Tibial artery (tissue), 4 donors: ENCODE data around the gene RPL41.
A peak's percentile ranks its signal among the peaks of the same experiment; 100 is the strongest.
"Not testable (repeated sequence)": the region's sequence is repeated elsewhere in the genome, so short reads cannot be mapped to it uniquely, and the experiment has no call there.

ENCODE experiments used
- DNase-seq, 2 donors: peaks; one replicate each; pipeline ENCODE4 v3.0.0-alpha.2; 2019
- H3K27ac ChIP-seq, 2 donors: fragments of 200-600 bp; sonication (generic) in 1 of 2; 1 replicate in 1 of 2; 2 replicates in 1 of 2; pipeline ENCODE4 v1.5.1; 2018 to 2019; ENCODE audit warnings: mild to moderate bottlenecking in 1 of 2
- H3K27me3 ChIP-seq, 2 donors: fragments of 200-600 bp; sonication (generic) in 1 of 2; one replicate each; pipeline versions ENCODE4 v1.5.1 to v1.6.0; 2016 to 2019
- H3K36me3 ChIP-seq, 3 donors: fragments of 200-600 bp; sonication (generic) in 2 of 3; one replicate each; pipeline ENCODE4 v1.5.1; 2016 to 2019; ENCODE audit warnings: mild to moderate bottlenecking in 2 of 3
- H3K4me1 ChIP-seq, 4 donors: fragments of 200-600 bp; sonication (generic) in 2 of 4; 1 replicate in 3 of 4; 2 replicates in 1 of 4; pipeline ENCODE4 v1.5.1; 2016 to 2019
- H3K4me3 ChIP-seq, 2 donors: fragments of 200-600 bp; sonication (generic) in 1 of 2; 1 replicate in 1 of 2; 2 replicates in 1 of 2; pipeline ENCODE4 v1.5.1; 2018 to 2019; ENCODE audit warnings: mild to moderate bottlenecking in 2 of 2
- H3K9me3 ChIP-seq, 3 donors: fragments of 200-600 bp; sonication (generic) in 1 of 3; one replicate each; pipeline ENCODE4 v1.5.1; 2016 to 2019
- intact Hi-C: fragments of 100-400 bp; cut with DNase I; formaldehyde crosslinking; loops from one replicate; pipeline ENCODE4 v1.15.0; 2023; ENCODE audit warnings: low total_unique reads
- TF ChIP-seq, protein P1 (sequence below), 2 experiments: fragments of 200-600 bp in 1 of 2; fragments of 450-650 bp in 1 of 2; IDR thresholded peaks; one replicate each; pipeline ENCODE4 v1.5.1; 2017 to 2019; ENCODE audit warnings: antibody characterized with exemption in 2 of 2, mild to moderate bottlenecking in 1 of 2, moderate library complexity in 1 of 2

RPL41 gene

DNA sequence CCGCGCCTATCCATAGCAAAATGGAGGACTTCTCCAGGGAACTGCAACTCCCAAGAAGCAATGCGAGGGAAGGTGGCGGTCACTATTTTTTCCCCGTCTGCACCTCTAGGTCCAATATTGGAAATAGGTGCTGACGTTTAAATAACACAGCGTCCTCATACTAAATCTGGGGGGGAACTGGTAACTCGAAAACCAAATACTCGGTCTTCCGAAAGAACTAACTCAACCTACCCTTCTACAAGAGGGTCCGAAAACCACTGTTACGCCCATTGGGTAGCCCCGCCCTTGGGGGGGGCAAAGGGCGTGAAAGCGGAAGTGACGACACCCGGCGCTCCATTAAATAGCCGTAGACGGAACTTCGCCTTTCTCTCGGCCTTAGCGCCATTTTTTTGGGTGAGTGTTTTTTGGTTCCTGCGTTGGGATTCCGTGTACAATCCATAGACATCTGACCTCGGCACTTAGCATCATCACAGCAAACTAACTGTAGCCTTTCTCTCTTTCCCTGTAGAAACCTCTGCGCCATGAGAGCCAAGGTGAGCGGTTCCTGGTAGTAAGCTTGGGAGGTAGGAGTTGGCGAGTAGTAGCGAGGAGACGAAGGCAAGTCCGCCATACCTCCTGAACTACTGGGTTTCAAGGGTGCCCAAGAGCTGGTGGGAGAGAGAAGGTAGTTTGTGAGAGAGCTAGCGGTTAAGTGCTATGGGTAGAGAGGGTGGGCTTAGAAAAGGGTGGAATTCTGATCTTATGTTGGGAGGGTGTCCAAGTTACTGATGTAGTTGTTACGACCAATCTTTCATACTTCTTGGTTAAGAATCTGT, at the start of gene RPL41:
Gene RPL41 (plus strand): TSS at position 367 of the 815 bp plus-strand sequence.
- H3K27ac ChIP-seq = peak within 1 kb of the TSS; percentile 86 to 94
- DNase-seq = peak; percentile 93 to 95
- no peaks in the 10 kb centered on the region for H3K9me3 ChIP-seq
- H3K4me1 ChIP-seq = peaks cover 0 to 28% (median 23%) of the 10 kb centered on the region in 4 donors
- no peaks in the 10 kb centered on the region for H3K27me3 ChIP-seq
- peaks cover 29 to 39% (median 38%) of the 10 kb centered on the region in 3 donors for H3K36me3 ChIP-seq
- TF ChIP-seq, protein P1, sequence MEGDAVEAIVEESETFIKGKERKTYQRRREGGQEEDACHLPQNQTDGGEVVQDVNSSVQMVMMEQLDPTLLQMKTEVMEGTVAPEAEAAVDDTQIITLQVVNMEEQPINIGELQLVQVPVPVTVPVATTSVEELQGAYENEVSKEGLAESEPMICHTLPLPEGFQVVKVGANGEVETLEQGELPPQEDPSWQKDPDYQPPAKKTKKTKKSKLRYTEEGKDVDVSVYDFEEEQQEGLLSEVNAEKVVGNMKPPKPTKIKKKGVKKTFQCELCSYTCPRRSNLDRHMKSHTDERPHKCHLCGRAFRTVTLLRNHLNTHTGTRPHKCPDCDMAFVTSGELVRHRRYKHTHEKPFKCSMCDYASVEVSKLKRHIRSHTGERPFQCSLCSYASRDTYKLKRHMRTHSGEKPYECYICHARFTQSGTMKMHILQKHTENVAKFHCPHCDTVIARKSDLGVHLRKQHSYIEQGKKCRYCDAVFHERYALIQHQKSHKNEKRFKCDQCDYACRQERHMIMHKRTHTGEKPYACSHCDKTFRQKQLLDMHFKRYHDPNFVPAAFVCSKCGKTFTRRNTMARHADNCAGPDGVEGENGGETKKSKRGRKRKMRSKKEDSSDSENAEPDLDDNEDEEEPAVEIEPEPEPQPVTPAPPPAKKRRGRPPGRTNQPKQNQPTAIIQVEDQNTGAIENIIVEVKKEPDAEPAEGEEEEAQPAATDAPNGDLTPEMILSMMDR (IDR thresholded peaks at IDR 0.05) = peak in 1 of 2 experiments; percentile 19
- intact Hi-C loops = loop anchor here (5.0 kb wide), 1 partner anchor 351 kb away; the partner anchor contains the start of gene SPRYD4
- peak within 1 kb of the TSS; percentile 62 to 75 for H3K4me3 ChIP-seq

DNA sequence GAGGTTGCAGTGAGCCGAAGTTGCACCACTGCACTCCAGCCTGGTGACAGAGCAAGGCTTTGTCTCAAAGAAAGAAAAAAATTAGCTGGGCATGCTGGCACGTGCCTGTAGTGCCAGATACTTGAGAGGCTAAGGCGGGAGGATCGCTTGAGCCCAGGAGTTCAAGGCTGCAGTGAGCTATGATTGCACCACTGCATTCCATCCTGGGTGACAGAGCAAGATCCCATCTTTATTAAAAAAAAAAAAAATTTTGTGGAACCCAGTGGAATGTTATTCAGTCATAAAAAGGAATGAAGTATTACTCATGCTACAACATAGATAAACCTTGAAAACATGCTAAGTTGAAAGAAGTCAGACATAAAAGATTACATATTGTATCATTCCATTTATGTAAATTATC, 44.8 kb upstream of the RPL41 start:
- no peak overlapping the region for H3K27ac ChIP-seq
- H3K4me1 ChIP-seq = no peaks in the 10 kb centered on the region
- TF ChIP-seq, protein P1 (IDR thresholded peaks at IDR 0.05) = no peak
- intact Hi-C loops = no loop called here
- no peaks in the 10 kb centered on the region for H3K27me3 ChIP-seq
- H3K9me3 ChIP-seq = no peaks in the 10 kb centered on the region
- DNase-seq = no peak
- H3K36me3 ChIP-seq = no peaks in the 10 kb centered on the region
- no peak overlapping the region for H3K4me3 ChIP-seq

DNA sequence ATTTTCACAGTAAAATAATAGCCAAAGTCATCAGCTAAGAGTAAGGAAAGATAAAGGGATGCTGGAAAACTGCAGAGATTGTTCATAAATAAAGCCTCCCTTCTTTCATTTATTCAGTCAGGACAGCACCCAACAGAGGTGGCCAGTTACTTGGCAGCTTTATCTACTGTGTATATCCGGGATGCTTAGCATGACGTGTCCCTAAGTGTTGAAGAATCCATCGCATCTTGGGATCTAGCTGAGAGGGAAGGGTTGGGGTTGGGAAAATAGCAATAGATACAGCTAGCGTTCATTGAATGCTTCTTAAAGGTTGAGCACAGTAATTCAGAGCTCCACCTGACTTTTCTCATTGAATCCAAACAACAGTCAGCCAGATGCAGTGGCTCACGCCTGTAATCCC, 42.0 kb upstream of the RPL41 start:
- peaks cover 0 to 9% (median 2%) of the 10 kb centered on the region in 4 donors for H3K4me1 ChIP-seq
- H3K36me3 ChIP-seq = no peaks in the 10 kb centered on the region
- H3K27ac ChIP-seq = no peak overlapping the region
- TF ChIP-seq, protein P1 (IDR thresholded peaks at IDR 0.05) = no peak
- DNase-seq = no peak
- no peaks in the 10 kb centered on the region for H3K9me3 ChIP-seq
- no peaks in the 10 kb centered on the region for H3K27me3 ChIP-seq
- H3K4me3 ChIP-seq = no peak overlapping the region
- intact Hi-C loops = no loop called here

DNA sequence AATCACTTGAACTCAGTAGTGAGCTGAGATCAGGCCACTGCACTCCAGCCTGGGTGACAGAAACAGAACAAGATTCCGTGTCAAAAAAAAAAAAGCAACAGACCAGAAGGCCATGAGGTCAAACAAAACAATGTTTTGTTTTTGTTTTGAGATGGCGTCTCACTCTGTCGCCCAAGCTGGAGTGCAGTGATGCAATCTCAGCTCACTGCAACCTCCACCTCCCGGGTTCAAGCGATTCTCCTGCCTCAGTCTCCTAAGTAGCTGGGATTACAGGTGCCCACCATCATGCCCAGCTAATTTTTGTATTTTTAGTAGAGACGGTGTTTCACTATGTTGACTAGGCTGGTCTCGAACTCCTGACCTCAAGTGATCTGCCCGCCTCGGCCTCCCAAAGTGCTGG, 38.5 kb upstream of the RPL41 start:
- H3K4me3 ChIP-seq, DNase-seq, intact Hi-C loops, H3K27ac ChIP-seq, H3K27me3 ChIP-seq, H3K9me3 ChIP-seq, H3K36me3 ChIP-seq: not testable (repeated sequence)
- peaks cover 0 to 22% (median 9%) of the 10 kb centered on the region in 4 donors for H3K4me1 ChIP-seq

DNA sequence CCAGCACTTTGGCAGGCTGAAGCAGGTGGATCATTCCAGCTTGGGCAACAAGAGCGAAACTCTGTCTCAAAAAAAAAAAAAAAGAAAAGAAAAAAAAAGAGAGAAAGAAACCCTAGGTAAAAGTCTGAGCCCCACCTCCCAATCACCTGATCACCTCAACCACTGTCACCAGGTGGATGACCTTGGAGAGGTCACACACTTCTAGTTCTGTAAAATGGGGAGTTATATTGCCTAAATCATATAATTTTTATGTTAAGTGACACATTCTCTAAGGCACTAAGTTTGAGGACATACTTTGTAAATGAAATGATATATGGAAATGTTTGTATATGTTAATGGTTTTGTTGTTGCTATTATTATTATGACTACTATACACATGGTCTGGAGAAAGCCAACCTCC, 38.0 kb upstream of the RPL41 start:
- no peaks in the 10 kb centered on the region for H3K9me3 ChIP-seq
- H3K4me1 ChIP-seq = peaks cover 0 to 22% (median 9%) of the 10 kb centered on the region in 4 donors
- TF ChIP-seq, protein P1 (IDR thresholded peaks at IDR 0.05) = no peak
- no peaks in the 10 kb centered on the region for H3K36me3 ChIP-seq
- H3K27me3 ChIP-seq = peaks cover 0 to 6% of the 10 kb centered on the region in 2 donors
- peak overlapping the region; percentile 73 to 79 for H3K27ac ChIP-seq
- no peak overlapping the region for H3K4me3 ChIP-seq
- DNase-seq = no peak
- intact Hi-C loops = no loop called here
